NCI-H526 treated with DMSO at 0.1 percent for 48 hours (cell line): ENCODE data around the gene LACRT.
"Not testable (repeated sequence)": the region's sequence is repeated elsewhere in the genome, so short reads cannot be mapped to it uniquely, and the experiment has no call there.

Experiments used
- DNase-seq: peaks from one replicate; lab custom pipeline; 2025; lab: John Stamatoyannopoulos, UW

LACRT gene

GRCh38 chr12:54634795-54635194, at the start of gene LACRT:
Gene LACRT, minus strand, starts transcription at chr12:54634895. Its CDS starts 54 bp downstream, at chr12:54634841.
- no peak for DNase-seq

- no peak for DNase-seq
Measured at GRCh38 chr12:54683398-54683797, 48.7 kb upstream of the LACRT start.

GRCh38 chr12:54682674-54683073, 48.0 kb upstream of the LACRT start:
- DNase-seq = no peak

GRCh38 chr12:54680374-54680773, 45.7 kb upstream of the LACRT start:
- DNase-seq = no peak

GRCh38 chr12:54678131-54678530, 43.4 kb upstream of the LACRT start:
- no peak for DNase-seq

- DNase-seq = no peak
Measured at GRCh38 chr12:54667945-54668344, 33.2 kb upstream of the LACRT start.

GRCh38 chr12:54666008-54666407, 31.3 kb upstream of the LACRT start:
- DNase-seq = no peak

GRCh38 chr12:54665022-54665635, 30.4 kb upstream of the LACRT start:
- not testable (repeated sequence) for DNase-seq

- DNase-seq = no peak
Measured at GRCh38 chr12:54663603-54664002, 28.9 kb upstream of the LACRT start.

- DNase-seq = no peak
Measured at GRCh38 chr12:54662026-54662425, 27.3 kb upstream of the LACRT start.

- DNase-seq = no peak
Measured at GRCh38 chr12:54661048-54661447, 26.4 kb upstream of the LACRT start.

GRCh38 chr12:54660320-54660962, 25.7 kb upstream of the LACRT start:
- DNase-seq = no peak

- DNase-seq = no peak
Measured at GRCh38 chr12:54658306-54659264, 23.9 kb upstream of the LACRT start.

GRCh38 chr12:54657105-54657607, 22.5 kb upstream of the LACRT start:
- no peak for DNase-seq

- no peak for DNase-seq
Measured at GRCh38 chr12:54654926-54655325, 20.2 kb upstream of the LACRT start.

- no peak for DNase-seq
Measured at GRCh38 chr12:54653025-54653424, 18.3 kb upstream of the LACRT start.

GRCh38 chr12:54650889-54651288, 16.2 kb upstream of the LACRT start:
- no peak for DNase-seq

GRCh38 chr12:54650409-54650808, 15.7 kb upstream of the LACRT start:
- DNase-seq = no peak

- no peak for DNase-seq
Measured at GRCh38 chr12:54649825-54650224, 15.1 kb upstream of the LACRT start.

GRCh38 chr12:54648265-54648664, 13.6 kb upstream of the LACRT start, which contains the start of gene DCD:
Gene DCD, minus strand, starts transcription at chr12:54648365. Its CDS starts 62 bp downstream, at chr12:54648303.
- DNase-seq = no peak

- no peak for DNase-seq
Measured at GRCh38 chr12:54641554-54641953, 6.9 kb upstream of the LACRT start.

GRCh38 chr12:54641089-54641488, 6.4 kb upstream of the LACRT start:
- DNase-seq = no peak
